HL-60/S4 treated with retinoic acid at 250 ng/mL for 4 days and 3 days (cell line): ENCODE data around the gene TMEM198.

ENCODE experiments used
- in situ Hi-C: fragments of 300-500 bp; cut with MboI; formaldehyde crosslinking; loops from 2 replicates; pipeline ENCODE4 v1.7.0; 2022; ENCODE audit warnings: low sequenced_read_pairs

TMEM198 gene

GRCh38 chr2:219524817-219525216 is 19.0 kb upstream of the TMEM198 start:
- in situ Hi-C loops: no loop called here

GRCh38 chr2:219525533-219526232 is 18.1 kb upstream of the TMEM198 start:
- in situ Hi-C loops: no loop called here

- in situ Hi-C loops: no loop called here
Observed at GRCh38 chr2:219526320-219527075, 17.3 kb upstream of the TMEM198 start.

- in situ Hi-C loops: no loop called here
Observed at GRCh38 chr2:219527076-219527394, 16.8 kb upstream of the TMEM198 start.

GRCh38 chr2:219527472-219527871 is 16.4 kb upstream of the TMEM198 start:
- in situ Hi-C loops: no loop called here

- in situ Hi-C loops: no loop called here
Observed at GRCh38 chr2:219530048-219530963, 13.5 kb upstream of the TMEM198 start.

GRCh38 chr2:219531639-219532377 is 12.0 kb upstream of the TMEM198 start:
- in situ Hi-C loops: no loop called here

- in situ Hi-C loops: no loop called here
Observed at GRCh38 chr2:219532378-219532649, 11.5 kb upstream of the TMEM198 start.

GRCh38 chr2:219533930-219534661 is 9.7 kb upstream of the TMEM198 start:
- in situ Hi-C loops: no loop called here

GRCh38 chr2:219536425-219536824 is 7.4 kb upstream of the TMEM198 start:
- in situ Hi-C loops: no loop called here

GRCh38 chr2:219536967-219537366 is 6.9 kb upstream of the TMEM198 start:
- in situ Hi-C loops: no loop called here

- in situ Hi-C loops: no loop called here
Observed at GRCh38 chr2:219537657-219538488, 6.0 kb upstream of the TMEM198 start.

- in situ Hi-C loops: no loop called here
Observed at GRCh38 chr2:219538504-219538951, 5.3 kb upstream of the TMEM198 start.

- in situ Hi-C loops: no loop called here
Observed at GRCh38 chr2:219538956-219539788, 4.7 kb upstream of the TMEM198 start.

- in situ Hi-C loops: no loop called here
Observed at GRCh38 chr2:219539926-219540678, 3.7 kb upstream of the TMEM198 start.

GRCh38 chr2:219540784-219541504 is 2.9 kb upstream of the TMEM198 start:
- in situ Hi-C loops: no loop called here

- in situ Hi-C loops: no loop called here
Observed at GRCh38 chr2:219541611-219542180, 2.1 kb upstream of the TMEM198 start.
